Stimulated activated CD8-positive, alpha-beta memory T cell treated with anti-CD3 and anti-CD28 coated beads, Interleukin-7, amount 100 ng/mL, for 48 hours (primary cell): ENCODE measurements around the gene TCERG1L.

Experiments used
- DNase-seq, 2 donors: peaks; one replicate each; pipeline ENCODE4 v3.0.0-alpha.2; 2020; ENCODE audit warnings: low read depth in 1 of 2; ENCODE audit errors: extremely low read depth in 1 of 2

The TCERG1L gene

GRCh38 chr10:131134651-131135050 is 176.9 kb downstream of the TCERG1L start:
- no peak for DNase-seq

GRCh38 chr10:131134001-131134576 is 177.4 kb downstream of the TCERG1L start:
- no peak for DNase-seq

GRCh38 chr10:131132681-131133080 is 178.8 kb downstream of the TCERG1L start:
- no peak for DNase-seq

- no peak for DNase-seq
Measured at GRCh38 chr10:131131726-131132591, 179.6 kb downstream of the TCERG1L start.

- no peak for DNase-seq
Measured at GRCh38 chr10:131130025-131130424, 181.5 kb downstream of the TCERG1L start.

- DNase-seq, result no peak
Measured at GRCh38 chr10:131129544-131129943, 182.0 kb downstream of the TCERG1L start.

GRCh38 chr10:131128731-131129130 is 182.8 kb downstream of the TCERG1L start:
- no peak for DNase-seq

- DNase-seq, result no peak
Measured at GRCh38 chr10:131127610-131128009, 183.9 kb downstream of the TCERG1L start.

GRCh38 chr10:131127138-131127589 is 184.4 kb downstream of the TCERG1L start:
- DNase-seq, result no peak

- DNase-seq, result no peak
Measured at GRCh38 chr10:131126321-131127137, 185.0 kb downstream of the TCERG1L start.

- no peak for DNase-seq
Measured at GRCh38 chr10:131125511-131126225, 185.9 kb downstream of the TCERG1L start.

- no peak for DNase-seq
Measured at GRCh38 chr10:131124945-131125344, 186.6 kb downstream of the TCERG1L start.

GRCh38 chr10:131123496-131123895 is 188.0 kb downstream of the TCERG1L start:
- no peak for DNase-seq

GRCh38 chr10:131121511-131122035 is 189.9 kb downstream of the TCERG1L start:
- DNase-seq, result no peak

GRCh38 chr10:131119626-131120355 is 191.7 kb downstream of the TCERG1L start:
- no peak for DNase-seq

- no peak for DNase-seq
Measured at GRCh38 chr10:131117416-131118212, 193.9 kb downstream of the TCERG1L start.

GRCh38 chr10:131116991-131117375 is 194.5 kb downstream of the TCERG1L start:
- no peak for DNase-seq

- DNase-seq, result no peak
Measured at GRCh38 chr10:131116216-131116990, 195.1 kb downstream of the TCERG1L start.
